Naive B cell (primary cell): Measurements from ENCODE around the gene MERTK. TPM values are rescaled to one million over a fixed set of nuclear protein-coding genes. Genes with fewer than 3 reads are reported as not detected.

ENCODE experiments used
- ATAC-seq, 2 donors: fragments of 150-1000 bp; cut with Tn5 transposase; 2 replicates each; pipeline ENCODE4 v1.10.0; 2021; ENCODE audit warnings: low read depth in 2 of 2, mild to moderate bottlenecking in 2 of 2, moderate library complexity in 2 of 2
- DNase-seq: peaks from one replicate; pipeline ENCODE4 v3.0.0; 2022
- H3K27ac Mint-ChIP-seq, 6 donors: one replicate each; pipeline ENCODE4 v1.8.0; 2020 to 2022; ENCODE audit warnings: mild to moderate bottlenecking in 6 of 6, mixed read lengths in 6 of 6, moderate library complexity in 5 of 6, inconsistent platforms in 2 of 6
- H3K27me3 Mint-ChIP-seq, 3 donors: one replicate each; pipeline ENCODE4 v1.8.0; 2021 to 2022; ENCODE audit warnings: mixed read lengths in 3 of 3, mild to moderate bottlenecking in 1 of 3
- H3K36me3 Mint-ChIP-seq, 2 donors: one replicate each; pipeline ENCODE4 v1.8.0; 2020 to 2022; ENCODE audit warnings: mixed read lengths in 2 of 2, inconsistent platforms in 1 of 2, mild to moderate bottlenecking in 1 of 2
- H3K4me1 Mint-ChIP-seq, 3 donors: one replicate each; pipeline ENCODE4 v1.8.0; 2020 to 2022; ENCODE audit warnings: mixed read lengths in 3 of 3, inconsistent platforms in 1 of 3, mild to moderate bottlenecking in 1 of 3, moderate library complexity in 1 of 3
- H3K4me3 Mint-ChIP-seq, 8 donors: one replicate each; pipeline ENCODE4 v1.8.0; 2020 to 2022; ENCODE audit warnings: mild to moderate bottlenecking in 8 of 8, mixed read lengths in 8 of 8, moderate library complexity in 8 of 8, inconsistent platforms in 2 of 8
- H3K9me3 Mint-ChIP-seq, 7 donors: one replicate each; pipeline ENCODE4 v1.8.0; 2020 to 2022; ENCODE audit warnings: mixed read lengths in 7 of 7, mild to moderate bottlenecking in 5 of 7, inconsistent platforms in 2 of 7, moderate library complexity in 1 of 7
- polyA plus RNA-seq, 6 donors: library from polyadenylated mRNA; unstranded; fragments of 300-500 nt; fragmentation: Illumina TruSeq; gene quantifications; one replicate each; pipeline ENCODE4 v1.2.3, GENCODE V29; 2021; ENCODE audit warnings: low read depth in 6 of 6

MERTK gene
- polyA plus RNA-seq, 6 donors from 2014 or later = 0.16 TPM; not detected in 5

DNA sequence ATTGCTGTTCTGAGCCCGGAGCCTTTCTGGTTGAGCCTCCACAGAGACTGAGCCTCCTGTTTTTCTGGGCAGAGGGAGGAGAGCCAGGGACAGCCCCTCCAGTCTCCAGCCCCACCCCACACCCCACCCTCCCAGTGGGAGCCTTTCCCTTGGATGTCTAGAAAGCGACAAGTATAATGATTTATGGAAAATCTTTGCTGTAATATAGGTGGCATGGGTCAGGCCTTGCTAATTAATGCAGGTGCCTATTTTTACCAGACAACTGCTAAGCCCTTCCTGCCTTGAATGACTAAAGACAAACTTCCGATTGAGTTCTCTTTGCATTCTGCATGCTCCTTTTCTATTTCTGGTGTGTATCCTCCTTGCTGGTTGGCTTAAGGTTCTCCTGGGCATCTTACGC lies 43.1 kb downstream of the MERTK start:
- Mint-ChIP-seq H3K27me3 (peaks cover 3 to 20% (median 18%) of the 10 kb centered on the region in 3 donors), H3K27ac (no peak overlapping the region), H3K36me3 (no peaks in the 10 kb centered on the region), H3K4me3 (no peak overlapping the region), H3K9me3 (no peaks in the 10 kb centered on the region), H3K4me1 (no peaks in the 10 kb centered on the region)
- ATAC-seq = no peak
- DNase-seq = no peak

DNA sequence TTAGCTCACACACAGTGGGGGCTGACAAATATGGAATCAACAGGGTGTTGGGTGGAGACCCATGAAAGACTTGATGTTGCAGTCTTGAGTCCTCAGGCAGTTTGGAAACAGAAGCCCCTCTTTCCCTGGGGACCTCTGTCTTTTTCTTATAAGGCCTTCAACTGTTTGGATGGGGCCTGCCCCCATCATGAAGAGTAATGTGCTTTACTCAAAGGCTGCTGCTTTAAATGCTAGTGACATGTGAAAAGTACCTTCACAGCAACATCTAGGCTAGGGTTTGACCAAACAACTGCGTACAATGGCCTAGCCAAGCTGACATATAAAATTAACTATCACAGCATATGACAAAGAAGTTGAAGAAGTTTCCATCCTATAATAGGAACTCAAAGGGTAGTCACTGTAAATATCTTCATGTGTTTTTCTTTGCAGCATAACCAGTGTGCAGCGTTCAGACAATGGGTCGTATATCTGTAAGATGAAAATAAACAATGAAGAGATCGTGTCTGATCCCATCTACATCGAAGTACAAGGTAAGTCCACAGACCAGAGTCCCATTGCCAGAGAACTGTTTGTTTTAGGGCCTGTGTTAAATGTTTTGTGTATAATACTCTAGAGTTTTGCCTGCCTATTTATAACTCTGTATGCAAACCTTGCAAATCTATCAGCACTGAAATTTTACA lies 46.3 kb downstream of the MERTK start:
- H3K9me3 Mint-ChIP-seq = peaks cover 0 to 6% (median 0%) of the 10 kb centered on the region in 7 donors
- no peak overlapping the region for H3K27ac Mint-ChIP-seq
- no peaks in the 10 kb centered on the region for H3K4me1 Mint-ChIP-seq
- H3K27me3 Mint-ChIP-seq = peaks cover 10 to 18% (median 15%) of the 10 kb centered on the region in 3 donors
- no peak overlapping the region for H3K4me3 Mint-ChIP-seq
- no peaks in the 10 kb centered on the region for H3K36me3 Mint-ChIP-seq
- ATAC-seq (peak in 1 of 2 donors; percentile 28), DNase-seq (no peak)

DNA sequence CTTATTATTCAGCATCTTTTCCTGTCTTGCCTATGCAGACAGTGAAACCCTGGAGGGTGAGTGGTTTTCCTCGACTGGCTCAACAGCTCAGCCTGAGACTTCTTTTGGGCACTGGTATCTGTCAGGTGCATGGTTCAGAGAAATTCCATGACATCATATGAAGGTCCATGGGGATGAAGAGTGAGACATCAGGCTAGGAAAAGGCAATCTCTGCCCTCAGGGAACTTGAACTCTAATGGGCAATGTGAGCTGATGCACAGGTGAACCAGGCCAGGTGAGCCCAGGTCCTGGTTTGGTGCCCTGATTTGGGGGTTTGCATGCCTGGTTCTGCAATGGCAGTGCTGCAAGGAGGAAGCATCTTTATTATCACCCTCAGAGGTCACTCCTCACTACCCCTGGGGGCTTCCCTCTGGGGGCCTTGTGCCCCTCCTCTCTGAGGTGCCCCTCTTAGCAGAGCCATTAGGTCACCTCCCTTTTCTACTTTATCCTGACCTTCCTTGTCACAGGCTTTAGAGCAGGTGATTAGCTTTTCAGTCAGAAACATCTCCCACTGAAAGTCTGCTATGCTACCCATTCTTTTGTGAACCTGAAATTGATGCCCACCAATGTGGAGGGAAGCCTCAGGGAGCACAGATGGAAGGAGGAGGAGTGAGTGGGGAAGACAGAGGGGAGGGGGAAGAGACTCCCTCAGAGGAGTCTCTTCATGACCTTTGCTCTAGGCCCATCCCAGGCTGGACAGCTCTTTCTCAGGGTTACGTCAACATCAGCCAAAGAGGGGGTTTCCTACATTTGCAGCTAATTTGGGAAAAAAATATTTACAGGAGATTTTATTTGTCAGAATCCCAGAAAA lies 47.3 kb downstream of the MERTK start:
- Mint-ChIP-seq H3K27ac (no peak overlapping the region), H3K36me3 (no peaks in the 10 kb centered on the region), H3K9me3 (peaks cover 0 to 6% (median 0%) of the 10 kb centered on the region in 7 donors), H3K4me1 (no peaks in the 10 kb centered on the region), H3K4me3 (no peak overlapping the region), H3K27me3 (peaks cover 10 to 18% (median 15%) of the 10 kb centered on the region in 3 donors)
- DNase-seq (no peak), ATAC-seq (no peak)

DNA sequence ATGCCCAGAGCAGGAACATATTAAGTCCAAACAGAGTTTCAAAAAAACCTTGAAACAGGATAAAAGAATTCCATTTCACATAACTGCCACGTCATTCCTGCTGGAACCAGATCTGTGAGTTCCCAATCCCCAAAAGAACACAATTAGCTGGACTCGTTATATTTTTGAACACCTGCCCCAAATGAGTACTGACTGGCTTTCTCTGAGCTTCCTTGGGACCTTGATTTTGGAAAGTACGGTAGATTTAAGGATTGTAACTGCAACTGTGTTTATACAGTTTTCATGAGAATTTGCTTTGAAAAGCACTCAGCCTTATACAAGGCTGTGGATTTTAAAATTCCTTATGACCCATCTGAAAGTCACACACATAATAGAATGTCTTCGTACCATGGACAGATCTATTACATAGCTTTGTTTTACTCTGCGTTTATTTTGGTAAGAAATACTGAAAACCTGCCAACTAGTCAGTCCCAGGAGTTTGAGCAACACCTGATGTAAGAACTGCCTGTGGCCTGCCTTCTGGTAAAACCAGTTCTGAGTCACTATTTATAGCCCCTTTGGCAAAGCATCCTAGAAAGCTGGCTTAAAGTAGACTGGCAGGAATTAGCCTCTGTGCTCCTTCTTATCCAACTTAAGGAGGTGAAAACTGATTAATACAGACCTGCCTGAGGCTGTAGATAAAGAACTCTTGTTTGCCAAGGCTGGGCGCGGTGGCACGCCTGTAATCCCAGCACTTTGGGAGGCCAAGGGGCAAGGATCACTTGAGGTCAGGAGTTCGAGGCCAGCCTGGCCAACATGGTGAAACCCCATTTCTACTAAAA lies 48.1 kb downstream of the MERTK start:
- Mint-ChIP-seq H3K36me3 (no peaks in the 10 kb centered on the region), H3K4me1 (no peaks in the 10 kb centered on the region), H3K27me3 (peaks cover 10 to 15% (median 12%) of the 10 kb centered on the region in 3 donors), H3K9me3 (peaks cover 0 to 6% (median 0%) of the 10 kb centered on the region in 7 donors), H3K4me3 (no peak overlapping the region), H3K27ac (no peak overlapping the region)
- no peak for ATAC-seq
- DNase-seq = no peak

DNA sequence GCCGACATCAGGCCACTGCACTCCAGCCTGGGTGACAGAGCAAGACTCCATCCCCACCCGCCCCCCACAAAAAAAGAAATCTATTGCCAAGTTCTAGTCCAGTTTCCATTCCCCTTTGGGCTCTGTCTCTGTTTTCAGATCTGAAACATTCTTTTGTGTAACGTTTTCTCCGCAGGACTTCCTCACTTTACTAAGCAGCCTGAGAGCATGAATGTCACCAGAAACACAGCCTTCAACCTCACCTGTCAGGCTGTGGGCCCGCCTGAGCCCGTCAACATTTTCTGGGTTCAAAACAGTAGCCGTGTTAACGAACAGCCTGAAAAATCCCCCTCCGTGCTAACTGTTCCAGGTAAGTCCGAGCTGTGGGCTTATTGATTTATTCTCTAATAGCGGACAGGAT lies 48.8 kb downstream of the MERTK start:
- DNase-seq (no peak), ATAC-seq (no peak)
- no peaks in the 10 kb centered on the region for H3K4me1 Mint-ChIP-seq
- peaks cover 5 to 10% (median 8%) of the 10 kb centered on the region in 3 donors for H3K27me3 Mint-ChIP-seq
- no peak overlapping the region for H3K27ac Mint-ChIP-seq
- H3K36me3 Mint-ChIP-seq = no peaks in the 10 kb centered on the region
- peaks cover 0 to 6% (median 0%) of the 10 kb centered on the region in 7 donors for H3K9me3 Mint-ChIP-seq
- no peak overlapping the region for H3K4me3 Mint-ChIP-seq

DNA sequence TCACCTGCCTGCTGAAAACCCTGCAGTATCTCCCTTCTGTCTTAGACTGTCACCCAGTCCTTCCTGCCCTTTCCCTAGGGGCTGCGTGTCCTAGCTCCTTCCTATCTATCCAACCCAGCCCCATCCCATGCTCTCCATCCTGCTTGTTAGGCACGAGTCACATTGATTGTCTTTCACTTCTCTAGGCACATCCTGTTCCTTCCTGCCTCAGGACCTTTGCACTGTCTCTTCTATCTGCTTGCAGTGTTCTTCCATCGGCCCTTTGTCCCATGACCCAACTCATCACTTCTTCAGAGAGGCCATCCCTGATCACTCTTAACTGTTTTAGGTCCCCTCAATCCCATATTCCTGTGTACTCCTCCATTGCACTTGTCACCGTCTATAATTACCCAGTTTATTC lies 50.4 kb downstream of the MERTK start:
- Mint-ChIP-seq H3K27me3 (peaks cover 0 to 7% (median 4%) of the 10 kb centered on the region in 3 donors), H3K4me1 (no peaks in the 10 kb centered on the region), H3K36me3 (no peaks in the 10 kb centered on the region), H3K9me3 (peaks cover 0 to 6% (median 0%) of the 10 kb centered on the region in 7 donors), H3K4me3 (no peak overlapping the region), H3K27ac (peak overlapping the region in 1 of 6 donors; percentile 40)
- DNase-seq (no peak), ATAC-seq (no peak)

DNA sequence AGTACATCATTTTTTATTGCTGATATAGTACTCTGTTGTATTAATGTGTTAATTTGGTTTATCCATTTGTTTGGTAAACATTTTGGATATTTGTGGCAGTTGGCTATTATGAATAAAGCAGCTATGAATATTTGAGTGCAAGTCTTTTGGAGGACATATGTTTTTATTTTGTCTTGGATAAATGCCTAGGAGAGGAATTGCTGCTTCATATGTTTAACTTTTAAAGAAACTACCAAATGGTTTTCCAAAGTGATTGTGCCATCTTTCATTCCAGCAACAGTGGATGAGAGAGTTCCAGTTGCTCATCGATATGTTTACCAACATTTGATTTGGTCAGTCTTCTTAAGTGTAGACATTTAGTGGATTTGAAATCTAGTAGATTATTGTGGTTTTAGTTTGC lies 51.8 kb downstream of the MERTK start:
- H3K36me3 Mint-ChIP-seq = no peaks in the 10 kb centered on the region
- DNase-seq = no peak
- peaks cover 0 to 6% (median 0%) of the 10 kb centered on the region in 7 donors for H3K9me3 Mint-ChIP-seq
- ATAC-seq = no peak
- no peaks in the 10 kb centered on the region for H3K4me1 Mint-ChIP-seq
- H3K27me3 Mint-ChIP-seq = peaks cover 0 to 8% (median 7%) of the 10 kb centered on the region in 3 donors
- no peak overlapping the region for H3K4me3 Mint-ChIP-seq
- no peak overlapping the region for H3K27ac Mint-ChIP-seq

DNA sequence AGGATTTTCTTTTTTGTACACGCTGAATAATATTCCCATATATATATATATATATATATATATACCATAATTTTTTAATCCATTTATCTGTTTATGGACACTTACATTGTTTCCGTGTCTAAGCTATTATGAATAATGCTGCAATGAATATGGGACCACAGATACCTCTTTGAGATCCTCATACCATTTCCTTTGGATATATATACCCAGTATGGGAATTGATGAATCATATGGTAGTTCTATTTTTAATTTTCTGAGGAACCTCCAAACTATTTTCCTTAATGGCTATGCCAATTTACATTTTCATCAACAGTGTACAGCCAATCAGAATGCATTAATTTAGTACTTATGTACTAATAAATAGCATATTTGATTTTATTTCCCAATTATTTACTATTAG lies 53.1 kb downstream of the MERTK start:
- no peaks in the 10 kb centered on the region for H3K4me1 Mint-ChIP-seq
- ATAC-seq (no peak), DNase-seq (no peak)
- peaks cover 0 to 8% (median 7%) of the 10 kb centered on the region in 3 donors for H3K27me3 Mint-ChIP-seq
- no peak overlapping the region for H3K4me3 Mint-ChIP-seq
- H3K27ac Mint-ChIP-seq = no peak overlapping the region
- no peaks in the 10 kb centered on the region for H3K36me3 Mint-ChIP-seq
- peaks cover 0 to 6% (median 0%) of the 10 kb centered on the region in 7 donors for H3K9me3 Mint-ChIP-seq

DNA sequence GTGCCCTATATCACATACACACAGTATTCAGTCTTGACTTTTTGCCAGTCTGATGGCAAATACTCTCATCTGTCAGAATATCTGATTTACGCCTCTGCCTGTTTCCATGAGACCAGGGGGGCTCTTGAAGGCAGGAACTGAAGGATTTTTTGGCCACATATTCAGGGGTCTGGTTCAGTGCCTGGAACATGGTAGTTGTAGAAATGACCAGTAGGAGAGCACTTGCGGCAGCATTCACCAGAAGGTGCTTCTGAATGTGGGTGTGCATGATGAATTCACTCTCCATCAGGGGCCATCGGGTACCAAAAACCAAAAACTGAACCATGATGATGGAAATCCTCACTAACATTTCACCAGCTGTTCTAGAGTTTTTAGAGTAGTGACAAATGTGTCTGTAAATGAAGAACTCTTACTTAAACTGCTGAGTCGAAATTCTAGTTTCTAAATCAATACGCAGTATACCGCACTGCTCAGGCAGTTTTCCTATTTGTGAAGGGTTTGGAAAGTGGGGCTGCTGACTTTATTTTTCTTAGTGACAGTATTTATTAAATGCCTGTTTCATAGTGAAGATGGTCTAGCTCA lies 54.6 kb downstream of the MERTK start:
- Mint-ChIP-seq H3K27ac (no peak overlapping the region), H3K9me3 (peaks cover 0 to 6% (median 0%) of the 10 kb centered on the region in 7 donors), H3K4me1 (no peaks in the 10 kb centered on the region), H3K4me3 (no peak overlapping the region), H3K36me3 (no peaks in the 10 kb centered on the region), H3K27me3 (peaks cover 7 to 10% (median 8%) of the 10 kb centered on the region in 3 donors)
- no peak for ATAC-seq
- no peak for DNase-seq

DNA sequence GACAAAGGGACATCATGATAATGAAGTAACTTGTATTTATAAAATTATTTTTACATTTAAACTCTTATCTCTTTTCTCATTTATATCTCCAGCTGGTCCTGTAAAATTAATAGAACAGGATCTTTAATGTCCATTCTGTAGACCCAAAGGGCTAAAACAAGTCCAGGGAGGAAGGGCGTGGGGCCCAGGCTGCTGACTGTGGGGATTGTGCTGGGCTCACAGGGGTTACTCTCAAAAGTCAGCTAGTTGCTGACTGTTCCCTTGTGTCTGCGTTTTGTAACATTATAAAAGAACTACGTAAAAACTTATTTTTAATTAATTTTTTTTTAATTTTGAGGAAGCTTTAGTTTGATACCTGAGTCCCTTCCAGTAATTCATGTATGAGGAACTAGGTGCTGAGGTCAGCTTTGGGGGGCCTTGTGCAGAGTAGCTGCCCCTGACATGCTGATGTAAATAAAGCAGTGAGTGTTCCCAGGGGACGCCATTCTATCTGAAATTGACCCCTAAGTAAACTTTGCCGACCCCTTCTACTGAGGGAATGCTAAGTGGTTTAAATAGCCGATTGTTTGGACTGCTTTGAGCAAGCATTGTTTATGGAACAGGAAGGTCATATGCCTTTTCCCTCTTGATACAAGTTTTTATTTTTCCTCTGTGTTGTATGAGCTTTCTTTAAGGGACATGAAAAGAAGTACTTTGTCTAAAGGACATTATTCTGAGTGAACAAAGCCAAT lies 56.4 kb downstream of the MERTK start:
- Mint-ChIP-seq H3K36me3 (no peaks in the 10 kb centered on the region), H3K27ac (no peak overlapping the region), H3K4me3 (no peak overlapping the region), H3K4me1 (no peaks in the 10 kb centered on the region), H3K9me3 (no peaks in the 10 kb centered on the region), H3K27me3 (peaks cover 0 to 10% (median 8%) of the 10 kb centered on the region in 3 donors)
- ATAC-seq (no peak), DNase-seq (no peak)

DNA sequence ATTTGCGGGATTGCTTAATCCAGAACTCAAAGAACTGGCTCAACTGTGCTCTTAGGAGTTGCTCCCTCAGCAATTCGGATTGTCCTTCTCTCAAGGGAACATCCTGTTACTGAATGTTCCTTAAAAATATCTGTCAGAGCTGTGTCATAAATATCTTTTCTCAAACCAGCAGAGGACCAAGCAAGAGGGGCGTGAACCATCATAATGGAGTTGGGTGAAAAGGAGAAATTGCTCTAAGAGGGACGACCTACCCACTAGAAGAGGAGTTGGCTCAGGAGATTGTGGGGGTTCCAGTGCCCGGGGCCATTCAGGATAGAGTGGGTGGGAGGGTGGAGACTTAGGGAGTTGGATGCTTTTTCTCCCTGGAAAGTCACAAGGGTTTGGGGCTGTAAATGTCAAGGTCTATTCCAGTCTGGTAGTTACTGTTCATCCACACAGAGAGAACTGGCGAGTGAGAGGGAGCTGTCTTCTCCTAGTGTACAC lies 59.5 kb downstream of the MERTK start:
- ATAC-seq = no peak
- DNase-seq = no peak
- no peaks in the 10 kb centered on the region for H3K4me1 Mint-ChIP-seq
- no peak overlapping the region for H3K4me3 Mint-ChIP-seq
- peaks cover 0 to 14% (median 8%) of the 10 kb centered on the region in 3 donors for H3K27me3 Mint-ChIP-seq
- no peak overlapping the region for H3K27ac Mint-ChIP-seq
- no peaks in the 10 kb centered on the region for H3K9me3 Mint-ChIP-seq
- H3K36me3 Mint-ChIP-seq = no peaks in the 10 kb centered on the region

DNA sequence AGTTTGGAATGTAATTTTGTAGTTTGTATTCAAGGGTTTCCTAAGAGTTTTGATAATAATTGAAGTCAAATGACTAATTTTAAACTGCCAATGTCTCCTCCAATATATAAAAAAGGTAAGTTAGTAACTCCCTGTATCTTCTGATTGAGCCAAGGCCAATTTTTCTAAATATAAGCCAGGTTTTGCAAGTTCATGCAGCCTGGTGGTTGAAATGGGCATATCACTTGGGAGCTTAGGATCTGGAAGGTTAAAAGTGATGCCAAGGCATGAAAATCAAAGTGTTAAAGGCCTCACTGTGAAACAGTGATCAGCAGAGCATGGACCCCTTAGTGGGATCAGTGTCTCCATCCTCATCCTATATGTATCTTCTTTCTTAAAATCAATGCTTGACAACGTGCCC lies 60.5 kb downstream of the MERTK start:
- Mint-ChIP-seq H3K4me1 (no peaks in the 10 kb centered on the region), H3K27ac (peak overlapping the region in 1 of 6 donors; percentile 11), H3K36me3 (no peaks in the 10 kb centered on the region), H3K27me3 (peaks cover 0 to 14% (median 4%) of the 10 kb centered on the region in 3 donors), H3K9me3 (no peaks in the 10 kb centered on the region), H3K4me3 (no peak overlapping the region)
- DNase-seq = no peak
- ATAC-seq = no peak
